SK-MEL-5 (cell line): ENCODE measurements around the gene PTPN14. TPM values are rescaled to one million over a fixed set of nuclear protein-coding genes. Genes with fewer than 3 reads are reported as not detected.

ENCODE experiments used
- DNase-seq: peaks from one replicate; pipeline ENCODE4 v3.0.0-alpha.2; 2016; ENCODE audit warnings: low read depth, low spot score
- in situ Hi-C: cut with HindIII; loops from 2 replicates; pipeline ENCODE4 v1.10.0; 2016; ENCODE audit warnings: low sequenced_read_pairs, high pct_unique_total_duplicates, low pct_unique_long_range_greater_than_20kb
- total RNA-seq: library from RNA; depleted of rRNA; stranded (reverse); fragments of >200 nt; shearing (Covaris generic); gene quantifications from 2 replicates; pipeline ENCODE4 v1.2.3, GENCODE V29; 2014

PTPN14 gene
- total RNA-seq, 1 experiment from 2014 or later: 5.4 TPM

GRCh38 chr1:214438530-214438929 is 112.9 kb downstream of the PTPN14 start:
- in situ Hi-C loops: no loop called here

GRCh38 chr1:214438075-214438474 is 113.3 kb downstream of the PTPN14 start:
- in situ Hi-C loops: no loop called here
- DNase-seq: no peak

More at GRCh38 chr1:214438530-214438929, 112.9 kb downstream of the PTPN14 start:
- no peak for DNase-seq

DNA sequence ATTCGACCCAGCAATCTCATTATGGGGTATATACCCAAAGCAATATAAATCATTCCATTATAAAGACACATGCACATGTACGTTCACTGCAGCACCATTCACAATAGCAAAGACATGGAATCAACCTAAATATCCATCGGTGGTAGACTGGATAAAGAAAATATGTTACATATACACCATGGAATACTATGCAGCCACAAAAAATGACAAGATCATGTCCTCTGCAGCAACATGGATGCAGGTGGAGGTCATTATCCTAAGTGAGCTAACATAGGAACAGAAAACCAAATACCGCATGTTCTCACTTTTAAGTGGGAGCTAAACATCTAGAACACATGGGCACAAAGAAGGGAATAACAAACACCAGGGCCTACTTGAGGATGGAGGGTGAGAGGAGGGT is 115.5 kb downstream of the PTPN14 start:
- no peak for DNase-seq
- in situ Hi-C loops: no loop called here

DNA sequence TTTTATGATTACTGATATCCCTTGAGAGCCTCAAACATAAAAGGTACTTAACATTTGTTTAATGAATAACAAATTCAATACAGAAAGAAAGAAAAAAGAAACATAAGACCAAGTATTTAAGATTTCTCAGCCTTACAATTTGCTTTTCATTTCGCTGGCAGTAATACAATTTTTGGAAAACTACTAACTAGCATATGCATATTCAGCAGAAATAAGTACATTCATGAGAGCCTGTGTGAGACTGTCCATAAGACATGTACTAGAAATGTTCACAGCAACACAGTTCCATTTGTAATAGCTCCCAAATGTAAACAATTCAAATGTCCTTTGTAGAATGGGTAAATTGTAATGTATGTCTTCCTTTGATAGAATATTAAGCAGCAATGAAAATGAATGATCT is 119.2 kb downstream of the PTPN14 start:
- no peak for DNase-seq
- in situ Hi-C loops: no loop called here

DNA sequence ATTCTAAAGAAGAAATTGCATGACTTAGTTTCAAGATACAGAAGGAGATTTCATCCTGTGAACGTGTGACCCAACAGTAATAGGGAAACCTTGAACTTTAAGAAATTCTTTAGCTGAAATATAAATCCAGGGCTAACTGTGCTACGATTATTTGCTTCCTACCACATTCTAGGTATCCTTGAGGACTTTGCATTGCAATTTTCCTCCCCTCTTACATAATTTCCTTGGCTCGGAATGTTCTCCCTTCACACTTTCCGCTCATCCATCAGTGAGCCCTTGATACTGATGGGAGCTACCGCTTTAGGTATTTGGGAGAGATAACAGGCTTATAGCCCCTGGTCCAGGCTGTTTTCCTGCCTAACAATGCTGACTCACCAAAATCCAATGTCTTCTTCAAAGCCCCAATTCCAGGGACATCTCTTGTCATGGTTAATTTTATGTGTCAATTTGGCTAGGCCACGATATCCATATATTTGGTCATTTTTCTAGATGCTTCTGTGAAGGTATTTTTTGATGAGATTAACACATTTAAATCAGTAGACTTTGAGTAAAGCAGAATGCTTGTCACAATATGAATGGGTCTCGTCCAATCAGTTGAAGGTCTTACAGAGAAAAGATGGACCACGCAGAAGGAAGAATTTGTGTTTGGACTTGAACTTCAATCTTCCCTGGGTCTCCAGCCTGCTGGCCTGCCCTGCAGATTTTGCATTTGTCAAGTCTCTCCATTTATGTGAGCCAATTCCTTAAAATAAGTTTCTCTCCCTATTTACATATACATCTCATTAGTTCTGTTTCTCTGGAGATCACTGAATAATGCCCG is 121.2 kb downstream of the PTPN14 start:
- no peak for DNase-seq
- in situ Hi-C loops: no loop called here

DNA sequence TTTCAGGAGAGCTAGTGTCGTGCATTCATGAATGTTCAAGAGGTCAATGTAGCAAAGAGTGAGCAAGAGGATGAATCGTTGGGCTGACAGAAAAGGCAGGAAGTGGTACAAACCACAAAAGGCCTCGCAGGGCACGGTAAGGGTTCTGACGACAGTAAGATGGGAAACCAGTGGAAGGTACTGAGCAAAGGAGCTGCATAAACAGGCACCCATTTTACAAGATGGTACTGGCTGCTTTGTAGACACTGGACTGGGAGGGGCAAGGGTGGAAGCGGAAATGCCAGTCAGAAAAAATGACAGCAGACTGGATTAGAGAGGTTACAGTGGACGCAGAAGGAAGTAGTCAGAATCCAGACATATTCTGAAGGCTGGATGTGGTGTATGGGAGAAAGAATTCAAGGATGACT is 123.5 kb downstream of the PTPN14 start:
- in situ Hi-C loops: no loop called here
- DNase-seq: peak; percentile 98

DNA sequence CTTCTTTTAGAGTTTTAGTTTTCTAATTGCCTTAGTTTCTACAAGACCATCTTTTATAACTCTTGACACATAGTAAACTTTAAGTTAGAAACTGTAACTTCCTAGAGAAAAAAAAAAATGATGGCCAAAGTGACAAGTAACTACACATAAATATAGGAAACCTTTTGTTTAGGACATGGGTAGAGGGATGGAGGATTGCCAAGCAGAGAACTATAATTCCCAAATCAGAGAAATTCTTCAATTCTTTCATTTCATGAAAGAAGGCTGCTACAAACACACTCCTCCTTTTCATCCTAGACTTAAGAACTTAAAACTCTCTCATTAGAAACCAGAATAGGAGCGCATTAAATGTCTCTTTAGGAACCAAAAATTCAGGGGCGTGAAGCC is 125.0 kb downstream of the PTPN14 start:
- in situ Hi-C loops: no loop called here
- no peak for DNase-seq

DNA sequence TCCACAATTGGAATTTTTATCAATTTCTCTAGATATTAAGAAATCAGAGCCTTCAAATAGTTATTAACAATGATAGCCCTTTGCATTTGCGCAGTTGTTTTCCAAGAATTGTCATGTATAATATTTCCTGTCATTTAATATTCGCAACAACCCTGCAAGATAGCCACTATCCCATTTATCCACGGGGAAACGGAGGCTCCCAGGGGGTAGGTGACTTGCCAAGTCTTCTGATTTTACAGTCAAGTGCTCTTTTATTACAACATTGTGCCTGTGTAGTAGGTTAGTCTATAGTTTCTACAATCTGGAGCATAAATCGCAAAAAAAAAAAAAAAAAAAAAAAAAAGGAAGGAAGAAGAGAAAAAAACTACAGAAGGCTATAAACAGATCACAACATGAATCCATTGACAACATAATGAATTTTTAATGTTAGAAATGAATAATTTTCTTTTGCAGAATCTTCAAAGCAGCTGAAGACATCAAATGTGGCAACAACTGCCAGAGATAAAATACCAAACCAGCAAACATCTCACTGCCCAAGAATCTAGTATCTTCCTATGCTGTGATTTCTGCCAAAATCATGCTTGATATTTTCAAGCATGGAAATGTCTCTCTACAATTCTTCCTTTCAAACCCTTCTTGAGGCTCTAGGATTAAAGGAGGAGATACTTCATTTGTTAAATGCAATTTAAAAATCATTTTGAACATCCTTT is 125.5 kb downstream of the PTPN14 start:
- in situ Hi-C loops: no loop called here

DNA sequence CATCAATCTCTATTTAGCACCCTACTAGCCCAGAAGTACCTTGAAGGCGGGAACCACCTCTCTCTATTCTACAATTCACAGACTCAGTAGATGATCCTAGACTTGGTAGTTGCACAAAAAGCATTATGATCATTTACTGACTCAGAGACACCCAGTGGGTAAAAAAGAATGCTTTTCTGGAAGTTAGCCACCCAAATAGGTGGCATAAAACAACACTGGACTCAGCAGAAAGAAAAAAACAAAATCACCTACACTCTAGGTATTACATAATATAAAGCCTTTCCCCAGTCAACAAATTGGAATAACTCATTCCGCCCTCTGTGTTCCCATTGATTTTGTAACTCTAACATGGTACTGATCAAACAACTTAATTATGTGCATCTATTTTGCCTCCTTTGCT is 126.3 kb downstream of the PTPN14 start:
- no peak for DNase-seq
- in situ Hi-C loops: no loop called here

More for the DNA sequence above, 125.5 kb downstream of the PTPN14 start:
- no peak for DNase-seq

GRCh38 chr1:214423045-214423444 is 128.4 kb downstream of the PTPN14 start:
- no peak for DNase-seq
- in situ Hi-C loops: no loop called here

GRCh38 chr1:214422137-214422671 is 129.2 kb downstream of the PTPN14 start:
- in situ Hi-C loops: no loop called here

DNA sequence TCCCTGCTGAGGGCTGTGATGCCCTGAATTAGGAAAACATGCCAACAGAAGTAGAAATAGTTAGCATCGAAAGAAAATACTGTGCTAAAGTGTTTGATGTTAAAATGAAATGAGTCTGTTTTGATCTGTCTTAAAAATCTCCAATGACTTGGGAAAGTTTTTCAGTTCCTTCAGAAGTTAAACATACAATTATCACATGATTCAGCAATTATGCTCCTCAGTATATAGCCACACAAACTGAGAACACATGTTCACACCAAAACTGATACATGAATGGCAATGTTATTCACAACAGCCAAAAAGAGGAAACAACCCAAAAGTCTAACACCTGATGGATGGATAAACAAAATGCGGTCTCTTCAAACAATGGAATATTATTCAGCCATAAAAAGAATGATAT is 130.6 kb downstream of the PTPN14 start:
- in situ Hi-C loops: no loop called here
- DNase-seq: no peak

More at GRCh38 chr1:214422137-214422671, 129.2 kb downstream of the PTPN14 start:
- no peak for DNase-seq

DNA sequence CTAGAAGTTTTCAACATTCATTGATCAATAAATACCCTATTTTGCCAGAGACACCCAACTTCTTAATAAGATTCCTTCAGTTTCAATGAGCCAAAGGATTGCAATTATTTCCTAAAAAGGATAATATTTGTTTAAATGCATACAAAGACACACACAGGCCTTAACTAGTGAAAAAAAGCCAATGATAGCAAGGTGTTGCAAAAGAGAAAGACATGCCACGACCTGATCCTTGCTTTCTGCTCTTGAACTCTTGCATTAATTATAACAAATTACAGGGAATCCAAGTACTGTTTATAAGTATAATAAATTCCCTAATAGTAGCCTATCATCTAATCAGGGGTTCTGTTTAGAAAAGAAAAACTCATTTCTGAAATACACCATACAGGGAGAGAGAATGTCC is 131.1 kb downstream of the PTPN14 start:
- in situ Hi-C loops: no loop called here

DNA sequence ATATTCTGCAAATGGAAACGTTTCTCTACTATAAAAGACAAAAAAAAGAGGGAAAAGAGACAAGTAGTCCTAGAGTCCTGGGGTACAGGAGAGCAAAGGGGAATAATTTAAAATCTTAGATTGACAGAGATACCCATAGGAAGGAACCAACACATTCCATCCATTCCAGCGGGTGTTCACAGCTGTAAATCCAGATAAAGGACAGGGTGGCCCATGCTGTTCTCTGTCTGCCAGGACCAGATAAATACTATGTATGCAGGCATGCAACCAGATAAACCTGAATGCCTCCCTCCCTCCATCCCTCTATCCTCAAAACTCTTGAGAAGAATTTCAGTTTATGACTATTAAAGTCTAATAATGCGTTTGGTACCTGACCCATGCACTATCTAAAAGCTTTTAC is 131.8 kb downstream of the PTPN14 start:
- no peak for DNase-seq
- in situ Hi-C loops: no loop called here

More for the DNA sequence above, 131.1 kb downstream of the PTPN14 start:
- no peak for DNase-seq

- no peak for DNase-seq
- in situ Hi-C loops: no loop called here
Measured at GRCh38 chr1:214418391-214418790, 133.0 kb downstream of the PTPN14 start.

- DNase-seq: no peak
- in situ Hi-C loops: no loop called here
Measured at GRCh38 chr1:214417545-214418210, 133.7 kb downstream of the PTPN14 start.

- in situ Hi-C loops: no loop called here
- DNase-seq: no peak
Measured at GRCh38 chr1:214416858-214417257, 134.5 kb downstream of the PTPN14 start.

DNA sequence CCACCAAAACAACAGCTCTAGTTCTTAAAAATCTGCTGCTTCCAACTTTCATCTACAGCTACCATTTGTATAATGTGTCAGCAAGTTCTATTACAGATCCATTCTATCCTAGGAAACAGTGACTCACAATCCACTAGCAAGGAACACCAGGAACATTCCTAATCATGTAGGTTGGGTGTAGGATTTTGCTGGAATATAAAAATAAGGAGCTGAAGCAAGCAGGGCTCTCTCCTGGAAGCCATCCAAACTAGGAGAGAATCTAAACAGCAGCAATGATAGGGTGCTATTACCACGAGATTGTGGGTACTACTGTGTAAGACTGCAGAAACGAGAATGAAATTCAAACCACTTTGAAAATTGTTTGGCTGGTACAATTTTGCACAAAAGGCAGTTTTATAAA is 135.0 kb downstream of the PTPN14 start:
- in situ Hi-C loops: no loop called here

More for the DNA sequence above, 135.0 kb downstream of the PTPN14 start:
- no peak for DNase-seq
